Mesodermal cell (in vitro differentiated cells): Measurements from ENCODE around the gene HYI.
"Not testable (repeated sequence)": the region's sequence is repeated elsewhere in the genome, so short reads cannot be mapped to it uniquely, and the experiment has no call there.

Source experiments
- H3K27ac ChIP-seq: 2 replicates; pipeline ENCODE4 v1.7.0; 2013; ENCODE audit warnings: mild to moderate bottlenecking, low read depth, low read length, moderate library complexity; ENCODE audit not compliant: severe bottlenecking
- H3K36me3 ChIP-seq: 2 replicates; pipeline ENCODE4 v1.7.1; 2013; ENCODE audit warnings: mild to moderate bottlenecking, low read length, moderate library complexity; ENCODE audit not compliant: control insufficient read depth, insufficient read depth
- H3K4me1 ChIP-seq: one replicate; pipeline ENCODE4 v1.7.1; 2013; ENCODE audit warnings: mild to moderate bottlenecking, low read length; ENCODE audit not compliant: insufficient read depth, control insufficient read depth, poor library complexity, severe bottlenecking
- H3K4me3 ChIP-seq: 2 replicates; pipeline ENCODE4 v1.7.0; 2013; ENCODE audit warnings: low read length, control low read depth, mild to moderate bottlenecking; ENCODE audit not compliant: insufficient read depth, poor library complexity, severe bottlenecking; ENCODE audit errors: extremely low read depth
- H3K9me3 ChIP-seq: 2 replicates; pipeline ENCODE4 v1.7.1; 2013; ENCODE audit warnings: mild to moderate bottlenecking, low read length, moderate library complexity; ENCODE audit not compliant: control insufficient read depth
- WGBS, 2 experiments: methylation state at CpG; one replicate each; pipeline ENCODE4 v1.1.5; 2013; ENCODE audit warnings: missing lambda C conversion rate in 2 of 2; ENCODE audit not compliant: insufficient coverage in 2 of 2; 5-methylcytosine and 5-hydroxymethylcytosine counted together

The HYI gene

GRCh38 chr1:43464681-43465504, 11.2 kb upstream of the HYI start:
- H3K4me3 ChIP-seq = no peak overlapping the region
- no peaks in the 10 kb centered on the region for H3K36me3 ChIP-seq
- H3K27ac ChIP-seq = no peak overlapping the region
- 82 to 100% methylated on average over 1 to 6 of the region's 13 CpGs for WGBS, 2 experiments
- no peaks in the 10 kb centered on the region for H3K4me1 ChIP-seq
- H3K9me3 ChIP-seq = peaks cover 14% of the 10 kb centered on the region

- no peak overlapping the region for H3K4me3 ChIP-seq
- no CpG with 5 or more reads among the region's 2 CpGs for WGBS, 2 experiments
- H3K9me3 ChIP-seq = peaks cover 13% of the 10 kb centered on the region
- no peaks in the 10 kb centered on the region for H3K36me3 ChIP-seq
- no peak overlapping the region for H3K27ac ChIP-seq
- H3K4me1 ChIP-seq = no peaks in the 10 kb centered on the region
Measured at GRCh38 chr1:43463479-43463878, 9.7 kb upstream of the HYI start.

- Histone ChIP-seq H3K9me3 (peaks cover 8% of the 10 kb centered on the region), H3K4me1 (no peaks in the 10 kb centered on the region), H3K4me3 (no peak overlapping the region), H3K36me3 (no peaks in the 10 kb centered on the region), H3K27ac (no peak overlapping the region)
- 91 to 100% methylated on average over 4 of the region's 5 CpGs for WGBS, 2 experiments
Measured at GRCh38 chr1:43460988-43461693, 7.4 kb upstream of the HYI start.

- H3K27ac ChIP-seq, H3K4me1 ChIP-seq, H3K36me3 ChIP-seq, H3K4me3 ChIP-seq, H3K9me3 ChIP-seq: not testable (repeated sequence)
- 80% methylated on average over 1 of the region's 3 CpGs; no CpG with 5 or more reads in 1 of the 2 experiments for WGBS, 2 experiments
Measured at GRCh38 chr1:43458379-43458778, 4.6 kb upstream of the HYI start.

GRCh38 chr1:43455213-43455889, 1.6 kb upstream of the HYI start:
- Histone ChIP-seq H3K4me3 (no peak overlapping the region), H3K36me3 (peaks cover 25% of the 10 kb centered on the region), H3K9me3 (no peaks in the 10 kb centered on the region), H3K4me1 (peaks cover 12% of the 10 kb centered on the region), H3K27ac (no peak overlapping the region)
- WGBS, 2 experiments = 92 to 98% methylated on average over 5 of the region's 7 CpGs

GRCh38 chr1:43454270-43455011, 710 bp upstream of the HYI start:
- peak overlapping the region; percentile 37 for H3K4me3 ChIP-seq

GRCh38 chr1:43452789-43453441, 816 bp downstream of the HYI start:
- Histone ChIP-seq H3K4me1 (peaks cover 12% of the 10 kb centered on the region), H3K9me3 (no peaks in the 10 kb centered on the region), H3K36me3 (peaks cover 49% of the 10 kb centered on the region), H3K4me3 (peak overlapping the region; percentile 43), H3K27ac (peak overlapping the region; percentile 64)
- 37 to 46% methylated on average over 6 to 10 of the region's 10 CpGs for WGBS, 2 experiments

More at GRCh38 chr1:43454270-43455011, 710 bp upstream of the HYI start:
- Histone ChIP-seq H3K4me1 (peaks cover 12% of the 10 kb centered on the region), H3K36me3 (peaks cover 34% of the 10 kb centered on the region), H3K27ac (peak overlapping the region; percentile 76), H3K9me3 (no peaks in the 10 kb centered on the region)
- 84 to 88% methylated on average over 16 of the region's 19 CpGs for WGBS, 2 experiments

GRCh38 chr1:43451701-43452532, 1.8 kb downstream of the HYI start:
- Histone ChIP-seq H3K4me1 (peaks cover 17% of the 10 kb centered on the region), H3K36me3 (peaks cover 59% of the 10 kb centered on the region), H3K4me3 (no peak overlapping the region), H3K9me3 (no peaks in the 10 kb centered on the region), H3K27ac (no peak overlapping the region)
- WGBS, 2 experiments = 94 to 95% methylated on average over 16 to 18 of the region's 22 CpGs

GRCh38 chr1:43451157-43451591, 2.6 kb downstream of the HYI start:
- Histone ChIP-seq H3K27ac (no peak overlapping the region), H3K4me3 (no peak overlapping the region), H3K4me1 (peaks cover 17% of the 10 kb centered on the region), H3K36me3 (peaks cover 67% of the 10 kb centered on the region), H3K9me3 (no peaks in the 10 kb centered on the region)
- 93 to 94% methylated on average over 9 to 12 of the region's 12 CpGs for WGBS, 2 experiments
